ENCODE measurements around the gene DARS1.

Gene DARS1

GRCh38 chr2:135936524-135936923 lies 48.9 kb downstream of the DARS1 start:
- TF ChIP-seq ISL1 (CRISPR knock-in tag; IDR thresholded peaks at IDR 0.05), result no peak
- TF ChIP-seq ESRRG (CRISPR knock-in tag; IDR thresholded peaks at IDR 0.05), result no peak
- no peak for TF ChIP-seq BACH2 (CRISPR knock-in tag; IDR thresholded peaks at IDR 0.05; ENCODE audit: borderline replicate concordance)
- no peak for TF ChIP-seq ZFP30 (CRISPR knock-in tag; IDR thresholded peaks at IDR 0.05)
- TF ChIP-seq TCF4 (CRISPR knock-in tag; IDR thresholded peaks at IDR 0.05; ENCODE audit: borderline replicate concordance), result no peak
- ATAC-seq, result no peak

GRCh38 chr2:135935914-135936313 lies 49.5 kb downstream of the DARS1 start:
- no peak for TF ChIP-seq ZFP3 (CRISPR knock-in tag; IDR thresholded peaks at IDR 0.05)
- TF ChIP-seq SNAI2 (CRISPR knock-in tag; IDR thresholded peaks at IDR 0.05), result no peak
- TF ChIP-seq, protein P1, sequence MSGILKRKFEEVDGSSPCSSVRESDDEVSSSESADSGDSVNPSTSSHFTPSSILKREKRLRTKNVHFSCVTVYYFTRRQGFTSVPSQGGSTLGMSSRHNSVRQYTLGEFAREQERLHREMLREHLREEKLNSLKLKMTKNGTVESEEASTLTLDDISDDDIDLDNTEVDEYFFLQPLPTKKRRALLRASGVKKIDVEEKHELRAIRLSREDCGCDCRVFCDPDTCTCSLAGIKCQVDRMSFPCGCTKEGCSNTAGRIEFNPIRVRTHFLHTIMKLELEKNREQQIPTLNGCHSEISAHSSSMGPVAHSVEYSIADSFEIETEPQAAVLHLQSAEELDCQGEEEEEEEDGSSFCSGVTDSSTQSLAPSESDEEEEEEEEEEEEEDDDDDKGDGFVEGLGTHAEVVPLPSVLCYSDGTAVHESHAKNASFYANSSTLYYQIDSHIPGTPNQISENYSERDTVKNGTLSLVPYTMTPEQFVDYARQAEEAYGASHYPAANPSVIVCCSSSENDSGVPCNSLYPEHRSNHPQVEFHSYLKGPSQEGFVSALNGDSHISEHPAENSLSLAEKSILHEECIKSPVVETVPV (CRISPR knock-in tag; IDR thresholded peaks at IDR 0.05), result no peak
- TF ChIP-seq, protein P2, sequence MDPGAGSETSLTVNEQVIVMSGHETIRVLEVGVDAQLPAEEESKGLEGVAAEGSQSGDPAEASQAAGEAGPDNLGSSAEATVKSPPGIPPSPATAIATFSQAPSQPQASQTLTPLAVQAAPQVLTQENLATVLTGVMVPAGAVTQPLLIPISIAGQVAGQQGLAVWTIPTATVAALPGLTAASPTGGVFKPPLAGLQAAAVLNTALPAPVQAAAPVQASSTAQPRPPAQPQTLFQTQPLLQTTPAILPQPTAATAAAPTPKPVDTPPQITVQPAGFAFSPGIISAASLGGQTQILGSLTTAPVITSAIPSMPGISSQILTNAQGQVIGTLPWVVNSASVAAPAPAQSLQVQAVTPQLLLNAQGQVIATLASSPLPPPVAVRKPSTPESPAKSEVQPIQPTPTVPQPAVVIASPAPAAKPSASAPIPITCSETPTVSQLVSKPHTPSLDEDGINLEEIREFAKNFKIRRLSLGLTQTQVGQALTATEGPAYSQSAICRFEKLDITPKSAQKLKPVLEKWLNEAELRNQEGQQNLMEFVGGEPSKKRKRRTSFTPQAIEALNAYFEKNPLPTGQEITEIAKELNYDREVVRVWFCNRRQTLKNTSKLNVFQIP (CRISPR knock-in tag; IDR thresholded peaks at IDR 0.05; ENCODE audit: borderline replicate concordance, low read depth), result no peak
- TF ChIP-seq, protein P3, sequence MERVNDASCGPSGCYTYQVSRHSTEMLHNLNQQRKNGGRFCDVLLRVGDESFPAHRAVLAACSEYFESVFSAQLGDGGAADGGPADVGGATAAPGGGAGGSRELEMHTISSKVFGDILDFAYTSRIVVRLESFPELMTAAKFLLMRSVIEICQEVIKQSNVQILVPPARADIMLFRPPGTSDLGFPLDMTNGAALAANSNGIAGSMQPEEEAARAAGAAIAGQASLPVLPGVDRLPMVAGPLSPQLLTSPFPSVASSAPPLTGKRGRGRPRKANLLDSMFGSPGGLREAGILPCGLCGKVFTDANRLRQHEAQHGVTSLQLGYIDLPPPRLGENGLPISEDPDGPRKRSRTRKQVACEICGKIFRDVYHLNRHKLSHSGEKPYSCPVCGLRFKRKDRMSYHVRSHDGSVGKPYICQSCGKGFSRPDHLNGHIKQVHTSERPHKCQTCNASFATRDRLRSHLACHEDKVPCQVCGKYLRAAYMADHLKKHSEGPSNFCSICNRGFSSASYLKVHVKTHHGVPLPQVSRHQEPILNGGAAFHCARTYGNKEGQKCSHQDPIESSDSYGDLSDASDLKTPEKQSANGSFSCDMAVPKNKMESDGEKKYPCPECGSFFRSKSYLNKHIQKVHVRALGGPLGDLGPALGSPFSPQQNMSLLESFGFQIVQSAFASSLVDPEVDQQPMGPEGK (CRISPR knock-in tag; IDR thresholded peaks at IDR 0.05; ENCODE audit: borderline replicate concordance), result no peak
- TF ChIP-seq BACH2 (CRISPR knock-in tag; IDR thresholded peaks at IDR 0.05; ENCODE audit: borderline replicate concordance), result no peak
- TF ChIP-seq TCF4 (CRISPR knock-in tag; IDR thresholded peaks at IDR 0.05; ENCODE audit: borderline replicate concordance), result no peak
- no peak for TF ChIP-seq OSR1 (CRISPR knock-in tag; IDR thresholded peaks at IDR 0.05)
- no peak for TF ChIP-seq ZNF70 (CRISPR knock-in tag; IDR thresholded peaks at IDR 0.05)

DNA sequence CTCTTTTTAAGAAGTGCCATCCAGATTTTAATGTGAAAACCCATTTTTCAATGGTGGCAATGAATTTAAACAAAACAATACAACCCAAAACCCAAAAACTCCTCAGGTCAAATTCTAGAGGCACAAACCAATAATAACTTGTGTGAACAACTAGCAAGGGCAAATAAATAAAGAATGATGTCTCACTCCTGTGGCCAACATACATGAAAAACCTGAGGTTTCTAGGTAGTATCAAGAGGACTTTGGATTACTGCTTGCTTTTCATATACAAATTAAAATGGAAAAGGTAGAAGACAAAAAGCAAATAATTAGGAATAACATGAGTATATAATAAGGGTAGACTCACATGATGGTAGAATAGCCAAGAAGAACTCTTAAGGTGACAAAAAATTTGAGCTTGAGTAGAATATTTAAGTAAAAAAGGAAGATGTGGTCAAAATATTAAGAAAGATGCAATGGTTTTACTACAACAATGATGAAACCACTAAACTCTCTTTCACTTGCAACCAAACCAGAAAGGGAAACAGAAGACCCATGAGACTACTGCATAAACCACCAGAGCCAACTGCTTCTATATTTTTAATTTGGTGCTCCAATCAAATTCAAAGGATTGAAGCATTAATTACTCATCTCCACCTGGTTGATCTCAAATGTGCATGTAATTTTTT lies 53.5 kb downstream of the DARS1 start:
- no peak for ATAC-seq
- TF ChIP-seq ZFP3 (CRISPR knock-in tag; IDR thresholded peaks at IDR 0.05) (no peak), TOX (CRISPR knock-in tag; IDR thresholded peaks at IDR 0.05; ENCODE audit: borderline replicate concordance) (no peak), PPARA (CRISPR knock-in tag; IDR thresholded peaks at IDR 0.05; ENCODE audit: borderline replicate concordance) (no peak), ZNF565 (CRISPR knock-in tag; conservative IDR thresholded peaks at IDR 0.05; ENCODE audit: low read depth) (no peak), ZC3H10 (CRISPR knock-in tag; IDR thresholded peaks at IDR 0.05) (no peak)
- TF ChIP-seq, protein P3 (CRISPR knock-in tag; IDR thresholded peaks at IDR 0.05; ENCODE audit: borderline replicate concordance), result no peak
- TF ChIP-seq, protein P1 (CRISPR knock-in tag; IDR thresholded peaks at IDR 0.05), result no peak

More at GRCh38 chr2:135935914-135936313, 49.5 kb downstream of the DARS1 start:
- ATAC-seq, result no peak

DNA sequence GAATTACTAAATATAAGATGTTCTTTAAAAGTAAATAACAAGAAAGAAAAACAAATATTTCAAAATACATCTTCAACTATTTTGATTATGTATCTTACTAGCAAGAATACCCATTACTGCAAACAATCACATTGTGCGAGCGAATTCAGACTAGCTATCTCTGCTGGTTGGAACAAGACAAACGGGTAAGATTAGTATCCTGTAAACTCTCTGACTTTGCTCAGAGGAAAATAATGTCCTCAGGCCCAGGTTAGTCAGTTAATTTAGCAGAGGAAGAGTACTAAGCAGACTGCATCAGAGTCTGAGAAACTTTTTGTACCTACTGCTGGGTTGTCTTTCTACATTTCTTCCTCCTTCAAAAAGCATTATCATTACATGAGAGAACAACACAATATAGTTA lies 58.8 kb downstream of the DARS1 start:
- ATAC-seq, result no peak
- TF ChIP-seq TSHZ2 (CRISPR knock-in tag; IDR thresholded peaks at IDR 0.05) (no peak), ESRRG (CRISPR knock-in tag; IDR thresholded peaks at IDR 0.05) (no peak), SNAI2 (CRISPR knock-in tag; IDR thresholded peaks at IDR 0.05) (no peak), CSDC2 (CRISPR knock-in tag; IDR thresholded peaks at IDR 0.05) (no peak), ARNTL (CRISPR knock-in tag; IDR thresholded peaks at IDR 0.05; ENCODE audit: borderline replicate concordance, low read depth) (no peak), ZFP30 (CRISPR knock-in tag; IDR thresholded peaks at IDR 0.05) (no peak), TOX (CRISPR knock-in tag; IDR thresholded peaks at IDR 0.05; ENCODE audit: borderline replicate concordance) (no peak), ZNF70 (CRISPR knock-in tag; IDR thresholded peaks at IDR 0.05) (no peak), GLIS3 (CRISPR knock-in tag; IDR thresholded peaks at IDR 0.05) (no peak), ISL1 (CRISPR knock-in tag; IDR thresholded peaks at IDR 0.05) (no peak), BACH2 (CRISPR knock-in tag; IDR thresholded peaks at IDR 0.05; ENCODE audit: borderline replicate concordance) (no peak)
- TF ChIP-seq, protein P1 (CRISPR knock-in tag; IDR thresholded peaks at IDR 0.05), result no peak
